ENCODE results near the gene S100A11.

DNA sequence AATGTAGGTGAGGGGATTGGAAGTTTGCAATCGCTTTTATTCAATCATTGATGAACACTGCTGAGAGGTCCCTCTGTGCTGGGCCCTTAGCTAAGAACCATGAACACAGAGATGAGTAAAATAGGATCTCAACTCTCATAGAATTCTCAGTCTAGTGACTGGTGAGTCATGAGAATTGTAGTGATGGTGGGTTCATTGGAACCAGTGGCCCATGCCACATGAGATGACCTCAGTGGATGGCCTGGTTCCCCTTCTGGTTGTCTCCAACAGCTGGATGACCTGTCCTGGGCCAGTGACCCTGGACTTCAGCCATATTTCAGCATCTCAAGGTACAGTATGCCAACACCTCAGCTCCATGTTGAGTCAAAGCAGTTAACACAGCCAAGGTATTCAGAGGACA, 21.9 kb downstream of the S100A11 start:
- TF ChIP-seq POLR2AphosphoS5 (IDR thresholded peaks at IDR 0.05) (no peak), POLR2A (IDR thresholded peaks at IDR 0.05) (no peak), EP300 (IDR thresholded peaks at IDR 0.05) (no peak)
- TF ChIP-seq, protein P1, sequence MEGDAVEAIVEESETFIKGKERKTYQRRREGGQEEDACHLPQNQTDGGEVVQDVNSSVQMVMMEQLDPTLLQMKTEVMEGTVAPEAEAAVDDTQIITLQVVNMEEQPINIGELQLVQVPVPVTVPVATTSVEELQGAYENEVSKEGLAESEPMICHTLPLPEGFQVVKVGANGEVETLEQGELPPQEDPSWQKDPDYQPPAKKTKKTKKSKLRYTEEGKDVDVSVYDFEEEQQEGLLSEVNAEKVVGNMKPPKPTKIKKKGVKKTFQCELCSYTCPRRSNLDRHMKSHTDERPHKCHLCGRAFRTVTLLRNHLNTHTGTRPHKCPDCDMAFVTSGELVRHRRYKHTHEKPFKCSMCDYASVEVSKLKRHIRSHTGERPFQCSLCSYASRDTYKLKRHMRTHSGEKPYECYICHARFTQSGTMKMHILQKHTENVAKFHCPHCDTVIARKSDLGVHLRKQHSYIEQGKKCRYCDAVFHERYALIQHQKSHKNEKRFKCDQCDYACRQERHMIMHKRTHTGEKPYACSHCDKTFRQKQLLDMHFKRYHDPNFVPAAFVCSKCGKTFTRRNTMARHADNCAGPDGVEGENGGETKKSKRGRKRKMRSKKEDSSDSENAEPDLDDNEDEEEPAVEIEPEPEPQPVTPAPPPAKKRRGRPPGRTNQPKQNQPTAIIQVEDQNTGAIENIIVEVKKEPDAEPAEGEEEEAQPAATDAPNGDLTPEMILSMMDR (IDR thresholded peaks at IDR 0.05), result no peak
